ENCODE results near the gene MIF4GD.

The MIF4GD gene

GRCh38 chr17:75228305-75228704 lies 42.7 kb downstream of the MIF4GD start:
- no peak for ATAC-seq
- no peak for TF ChIP-seq PPARA (CRISPR knock-in tag; IDR thresholded peaks at IDR 0.05; ENCODE audit: borderline replicate concordance)
- TF ChIP-seq GLIS3 (CRISPR knock-in tag; IDR thresholded peaks at IDR 0.05), result no peak
- no peak for TF ChIP-seq ZFP3 (CRISPR knock-in tag; IDR thresholded peaks at IDR 0.05)
- TF ChIP-seq TSHZ2 (CRISPR knock-in tag; IDR thresholded peaks at IDR 0.05), result no peak
- TF ChIP-seq CSDC2 (CRISPR knock-in tag; IDR thresholded peaks at IDR 0.05), result no peak
- TF ChIP-seq CREB5 (CRISPR knock-in tag; IDR thresholded peaks at IDR 0.05; ENCODE audit: low read depth), result no peak
- TF ChIP-seq ESRRG (CRISPR knock-in tag; IDR thresholded peaks at IDR 0.05), result no peak
- no peak for TF ChIP-seq TOX (CRISPR knock-in tag; IDR thresholded peaks at IDR 0.05; ENCODE audit: borderline replicate concordance)
- TF ChIP-seq ZNF70 (CRISPR knock-in tag; IDR thresholded peaks at IDR 0.05), result no peak
- no peak for TF ChIP-seq CSRNP3 (CRISPR knock-in tag; IDR thresholded peaks at IDR 0.05)
- TF ChIP-seq ISL1 (CRISPR knock-in tag; IDR thresholded peaks at IDR 0.05), result no peak
- TF ChIP-seq OSR1 (CRISPR knock-in tag; IDR thresholded peaks at IDR 0.05), result no peak
- no peak for TF ChIP-seq TCF4 (CRISPR knock-in tag; IDR thresholded peaks at IDR 0.05; ENCODE audit: borderline replicate concordance)

DNA sequence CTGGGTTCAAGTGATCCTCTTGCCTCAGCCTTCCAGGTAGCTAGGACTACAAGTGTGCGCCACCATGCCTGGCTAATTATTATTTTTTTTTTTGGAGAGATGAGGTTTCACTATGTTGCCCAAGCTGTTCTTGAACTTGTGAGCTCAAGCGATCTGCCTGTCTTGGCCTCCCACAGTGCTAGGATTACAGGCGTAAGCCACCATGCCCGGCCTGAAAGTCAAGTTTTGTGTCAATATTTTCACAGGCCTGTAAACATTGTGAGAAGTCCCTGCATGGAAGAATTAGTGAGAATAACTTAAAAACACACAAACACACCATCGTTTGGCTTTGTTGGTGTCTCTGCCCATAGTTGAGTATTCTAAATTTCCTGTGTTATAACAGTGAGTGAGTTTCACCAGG lies 43.3 kb downstream of the MIF4GD start:
- no peak for ATAC-seq
- TF ChIP-seq TOX (CRISPR knock-in tag; IDR thresholded peaks at IDR 0.05; ENCODE audit: borderline replicate concordance), result no peak
- no peak for TF ChIP-seq SNAI2 (CRISPR knock-in tag; IDR thresholded peaks at IDR 0.05)

DNA sequence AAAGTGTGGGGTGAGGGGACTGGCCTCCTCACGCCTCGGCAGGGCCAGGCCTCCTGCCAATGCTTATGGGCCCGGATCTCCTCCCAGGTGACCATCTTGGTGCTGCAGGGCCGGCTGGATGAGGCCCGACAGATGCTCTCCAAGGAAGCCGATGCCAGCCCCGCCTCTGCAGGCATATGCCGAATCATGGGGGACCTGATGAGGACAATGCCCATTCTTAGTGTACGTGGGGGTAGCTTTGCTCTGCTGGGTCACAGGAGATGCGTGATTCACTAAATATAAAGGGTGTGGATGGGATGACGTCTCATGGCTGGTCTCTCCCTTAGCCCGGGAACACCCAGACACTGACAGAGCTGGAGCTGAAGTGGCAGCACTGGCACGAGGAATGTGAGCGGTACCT lies 46.0 kb downstream of the MIF4GD start:
- TF ChIP-seq RARB (CRISPR knock-in tag; IDR thresholded peaks at IDR 0.05) (no peak), BACH2 (CRISPR knock-in tag; IDR thresholded peaks at IDR 0.05; ENCODE audit: borderline replicate concordance) (no peak), SNAI2 (CRISPR knock-in tag; IDR thresholded peaks at IDR 0.05) (no peak), ZC3H10 (CRISPR knock-in tag; IDR thresholded peaks at IDR 0.05) (no peak)
- no peak for ATAC-seq

- TF ChIP-seq TSHZ2 (CRISPR knock-in tag; IDR thresholded peaks at IDR 0.05) (no peak), ISL1 (CRISPR knock-in tag; IDR thresholded peaks at IDR 0.05) (no peak), ZNF8 (CRISPR knock-in tag; IDR thresholded peaks at IDR 0.05) (no peak), CSDC2 (CRISPR knock-in tag; IDR thresholded peaks at IDR 0.05) (no peak), ZFP30 (CRISPR knock-in tag; IDR thresholded peaks at IDR 0.05) (no peak), ZC3H10 (CRISPR knock-in tag; IDR thresholded peaks at IDR 0.05) (no peak), ESRRG (CRISPR knock-in tag; IDR thresholded peaks at IDR 0.05) (no peak), ARNTL (CRISPR knock-in tag; IDR thresholded peaks at IDR 0.05; ENCODE audit: borderline replicate concordance, low read depth) (no peak)
- TF ChIP-seq, protein P1, sequence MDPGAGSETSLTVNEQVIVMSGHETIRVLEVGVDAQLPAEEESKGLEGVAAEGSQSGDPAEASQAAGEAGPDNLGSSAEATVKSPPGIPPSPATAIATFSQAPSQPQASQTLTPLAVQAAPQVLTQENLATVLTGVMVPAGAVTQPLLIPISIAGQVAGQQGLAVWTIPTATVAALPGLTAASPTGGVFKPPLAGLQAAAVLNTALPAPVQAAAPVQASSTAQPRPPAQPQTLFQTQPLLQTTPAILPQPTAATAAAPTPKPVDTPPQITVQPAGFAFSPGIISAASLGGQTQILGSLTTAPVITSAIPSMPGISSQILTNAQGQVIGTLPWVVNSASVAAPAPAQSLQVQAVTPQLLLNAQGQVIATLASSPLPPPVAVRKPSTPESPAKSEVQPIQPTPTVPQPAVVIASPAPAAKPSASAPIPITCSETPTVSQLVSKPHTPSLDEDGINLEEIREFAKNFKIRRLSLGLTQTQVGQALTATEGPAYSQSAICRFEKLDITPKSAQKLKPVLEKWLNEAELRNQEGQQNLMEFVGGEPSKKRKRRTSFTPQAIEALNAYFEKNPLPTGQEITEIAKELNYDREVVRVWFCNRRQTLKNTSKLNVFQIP (CRISPR knock-in tag; IDR thresholded peaks at IDR 0.05; ENCODE audit: borderline replicate concordance, low read depth), result no peak
- ATAC-seq, result no peak; the same call in 2 of the 3 replicates
These were observed 51.2 kb downstream of the MIF4GD start for GRCh38 chr17:75219815-75220214.

Measured in SK-N-SH treated with all-trans-retinoic acid at 6 μM for 48 hours (cell line).